ENCODE data around the gene FOXO6.

FOXO6 gene

GRCh38 chr1:41341365-41341683, 19.9 kb upstream of the FOXO6 start:
- TF ChIP-seq GATA3 (IDR thresholded peaks at IDR 0.05; ENCODE audit: low read depth, low read length) = no peak
- no peak for TF ChIP-seq GATA2 (IDR thresholded peaks at IDR 0.05; ENCODE audit: low read depth, low read length)

- no peak for TF ChIP-seq GATA3 (IDR thresholded peaks at IDR 0.05; ENCODE audit: low read depth, low read length)
- no peak for TF ChIP-seq GATA2 (IDR thresholded peaks at IDR 0.05; ENCODE audit: low read depth, low read length)
Observed at GRCh38 chr1:41341772-41342562, 19.3 kb upstream of the FOXO6 start.

- TF ChIP-seq GATA2 (IDR thresholded peaks at IDR 0.05; ENCODE audit: low read depth, low read length) (no peak), GATA3 (IDR thresholded peaks at IDR 0.05; ENCODE audit: low read depth, low read length) (no peak)
Observed at GRCh38 chr1:41342774-41343355, 18.4 kb upstream of the FOXO6 start.

- TF ChIP-seq GATA3 (IDR thresholded peaks at IDR 0.05; ENCODE audit: low read depth, low read length) (no peak), GATA2 (IDR thresholded peaks at IDR 0.05; ENCODE audit: low read depth, low read length) (no peak)
Observed at GRCh38 chr1:41343790-41344699, 17.2 kb upstream of the FOXO6 start.

GRCh38 chr1:41344708-41345159, 16.5 kb upstream of the FOXO6 start:
- TF ChIP-seq GATA3 (IDR thresholded peaks at IDR 0.05; ENCODE audit: low read depth, low read length) (no peak), GATA2 (IDR thresholded peaks at IDR 0.05; ENCODE audit: low read depth, low read length) (no peak)

- TF ChIP-seq GATA3 (IDR thresholded peaks at IDR 0.05; ENCODE audit: low read depth, low read length) (no peak), GATA2 (IDR thresholded peaks at IDR 0.05; ENCODE audit: low read depth, low read length) (no peak)
Observed at GRCh38 chr1:41345434-41346075, 15.7 kb upstream of the FOXO6 start.

- TF ChIP-seq GATA3 (IDR thresholded peaks at IDR 0.05; ENCODE audit: low read depth, low read length) (no peak), GATA2 (IDR thresholded peaks at IDR 0.05; ENCODE audit: low read depth, low read length) (peak; percentile 52; the same call in 1 of the 2 replicates)
Observed at GRCh38 chr1:41347276-41347675, 14.0 kb upstream of the FOXO6 start.

- TF ChIP-seq GATA3 (IDR thresholded peaks at IDR 0.05; ENCODE audit: low read depth, low read length) (no peak), GATA2 (IDR thresholded peaks at IDR 0.05; ENCODE audit: low read depth, low read length) (no peak)
Observed at GRCh38 chr1:41348394-41348793, 12.8 kb upstream of the FOXO6 start.

- TF ChIP-seq GATA2 (IDR thresholded peaks at IDR 0.05; ENCODE audit: low read depth, low read length) (no peak), GATA3 (IDR thresholded peaks at IDR 0.05; ENCODE audit: low read depth, low read length) (no peak)
Observed at GRCh38 chr1:41349361-41350054, 11.7 kb upstream of the FOXO6 start.

GRCh38 chr1:41350055-41350378, 11.2 kb upstream of the FOXO6 start:
- TF ChIP-seq GATA2 (IDR thresholded peaks at IDR 0.05; ENCODE audit: low read depth, low read length) (no peak), GATA3 (IDR thresholded peaks at IDR 0.05; ENCODE audit: low read depth, low read length) (no peak)

GRCh38 chr1:41351262-41352151, 9.7 kb upstream of the FOXO6 start:
- TF ChIP-seq GATA3 (IDR thresholded peaks at IDR 0.05; ENCODE audit: low read depth, low read length) = no peak
- TF ChIP-seq GATA2 (IDR thresholded peaks at IDR 0.05; ENCODE audit: low read depth, low read length) = no peak

- TF ChIP-seq GATA3 (IDR thresholded peaks at IDR 0.05; ENCODE audit: low read depth, low read length) (no peak), GATA2 (IDR thresholded peaks at IDR 0.05; ENCODE audit: low read depth, low read length) (no peak)
Observed at GRCh38 chr1:41353744-41354143, 7.5 kb upstream of the FOXO6 start.

GRCh38 chr1:41354956-41355355, 6.3 kb upstream of the FOXO6 start:
- no peak for TF ChIP-seq GATA2 (IDR thresholded peaks at IDR 0.05; ENCODE audit: low read depth, low read length)
- TF ChIP-seq GATA3 (IDR thresholded peaks at IDR 0.05; ENCODE audit: low read depth, low read length) = no peak

Data from SH-SY5Y (cell line).